Adrenal gland (tissue), 12 donors: Measurements from ENCODE around the gene MAB21L2. TPM values are rescaled to one million over a fixed set of nuclear protein-coding genes. Genes with fewer than 3 reads are reported as not detected.

Experiments used
- DNase-seq, 7 donors: peaks; one replicate each; pipeline ENCODE4 v3.0.0-alpha.2; 2019 to 2020
- H3K27ac ChIP-seq, 5 donors: fragments of 200-600 bp; sonication (generic) in 4 of 5; 1 replicate in 3 of 5; 2 replicates in 2 of 5; pipeline versions ENCODE4 v1.5.1 to v1.8.0; 2016 to 2020; ENCODE audit warnings: mild to moderate bottlenecking in 1 of 5
- H3K27me3 ChIP-seq: fragments of 200-600 bp; 2 replicates; pipeline ENCODE4 v1.8.0; 2021
- H3K36me3 ChIP-seq, 2 donors: fragments of 200-600 bp; replicated peaks in 1 of 2; 1 replicate in 1 of 2; 2 replicates in 1 of 2; pipeline versions ENCODE4 v1.5.1 to v1.8.0; 2018 to 2022
- H3K4me1 ChIP-seq, 2 donors: fragments of 200-600 bp; replicated peaks in 1 of 2; 1 replicate in 1 of 2; 2 replicates in 1 of 2; pipeline versions ENCODE4 v1.5.1 to v1.8.0; 2018 to 2021
- H3K4me3 ChIP-seq, 4 donors: fragments of 200-600 bp; sonication (generic) in 3 of 4; one replicate each; pipeline ENCODE4 v1.5.1; 2016 to 2018
- H3K9me3 ChIP-seq, 3 donors: fragments of 200-600 bp; sonication (generic) in 1 of 3; replicated peaks in 1 of 3; 1 replicate in 2 of 3; 2 replicates in 1 of 3; pipeline versions ENCODE4 v1.5.1 to v1.8.0; 2016 to 2021
- CTCF ChIP-seq, 6 experiments: fragments of 450-650 bp in 4 of 6; fragments of 200-600 bp in 2 of 6; sonication (generic) in 1 of 6; IDR thresholded peaks; 1 replicate in 5 of 6; 2 replicates in 1 of 6; pipeline versions ENCODE4 v1.5.1 to v1.8.0; 2016 to 2021; ENCODE audit warnings: antibody characterized with exemption in 6 of 6, mild to moderate bottlenecking in 2 of 6, moderate library complexity in 1 of 6
- POLR2A ChIP-seq, 2 donors: fragments of 450-650 bp; IDR thresholded peaks; one replicate each; pipeline ENCODE4 v1.6.1; 2017; ENCODE audit warnings: antibody characterized with exemption in 2 of 2, mild to moderate bottlenecking in 2 of 2, moderate library complexity in 1 of 2
- WGBS, 4 donors: extraction: QIAGEN DNeasy Blood & Tissue Kit in 2 of 4; methylation state at CpG; one replicate each; pipeline versions ENCODE4 v1.1.5 to v1.1.7; 2013 to 2017; 5-methylcytosine and 5-hydroxymethylcytosine counted together
- intact Hi-C, 2 donors: fragments of 100-400 bp; cut with DNase I; formaldehyde crosslinking; loops; one replicate each; pipeline versions ENCODE4 v1.14.1 to v1.15.0; 2022 to 2023
- polyA plus RNA-seq, 3 donors: library from polyadenylated mRNA; stranded (reverse); fragments of 200-250 nt in 2 of 3; fragments of 350-450 nt in 1 of 3; fragmentation: Illumina TruSeq in 1 of 3; extraction: RNeasy Lipid Tissue Mini Kit (QIAGEN cat#74804) in 1 of 3; gene quantifications; one replicate each; pipeline ENCODE4 v1.2.3, GENCODE V29; 2013 to 2014
- total RNA-seq, 9 donors: library from RNA; depleted of rRNA in 4 of 9; stranded (reverse); fragments of >200 nt in 4 of 9; fragments of 120-200 nt in 1 of 9; fragmentation: NEBNext Ultra II Directional in 1 of 9; extraction: Animal tissue kit (Norgen Biotek cat#: 25700) in 1 of 9; gene quantifications; one replicate each; pipeline versions ENCODE4 v1.1.0 to v1.2.4, GENCODE V29; 2013 to 2023
- donor health status: healthy with polysubstance abuse.
- donor health status: Bipolar disorder and iron deficiency.
- donor health status: DM: yes; HTN: yes; CAD: no.
- donor health status: DM: no; HTN: no; CAD: no.
- donor health status: DM: no; HTN: no; CAD: no.
- donor health status: DM: yes; HTN: yes; CAD: no.

MAB21L2 gene
- total and polyA plus RNA-seq, 12 donors = 0.31 to 7.5 (median 3.3) TPM; not detected in 4

GRCh38 chr4:150598909-150599308, 17.0 kb downstream of the MAB21L2 start:
- TF ChIP-seq CTCF (IDR thresholded peaks at IDR 0.05) = no peak
- TF ChIP-seq POLR2A (IDR thresholded peaks at IDR 0.05) = no peak
- Histone ChIP-seq H3K4me1 (no peaks in the 10 kb centered on the region), H3K4me3 (no peak overlapping the region), H3K36me3 (no peaks in the 10 kb centered on the region), H3K9me3 (peaks cover 0 to 5% (median 0%) of the 10 kb centered on the region in 3 donors), H3K27ac (no peak overlapping the region), H3K27me3 (no peaks in the 10 kb centered on the region)
- no peak for DNase-seq
- intact Hi-C loops = no loop called here
- 95 to 97% (median 95%) methylated on average over 12 of the region's 12 CpGs for WGBS, 4 donors

GRCh38 chr4:150599547-150599946, 17.6 kb downstream of the MAB21L2 start:
- no peak for DNase-seq
- Histone ChIP-seq H3K27ac (no peak overlapping the region), H3K4me3 (no peak overlapping the region), H3K9me3 (peaks cover 0 to 5% (median 0%) of the 10 kb centered on the region in 3 donors), H3K4me1 (no peaks in the 10 kb centered on the region), H3K36me3 (no peaks in the 10 kb centered on the region), H3K27me3 (no peaks in the 10 kb centered on the region)
- TF ChIP-seq POLR2A (IDR thresholded peaks at IDR 0.05) (no peak), CTCF (IDR thresholded peaks at IDR 0.05) (no peak)
- intact Hi-C loops = no loop called here
- 98 to 100% (median 100%) methylated on average over 1 of the region's 1 CpG for WGBS, 4 donors

GRCh38 chr4:150600812-150601445, 19.0 kb downstream of the MAB21L2 start:
- DNase-seq = no peak
- Histone ChIP-seq H3K9me3 (peaks cover 0 to 5% (median 0%) of the 10 kb centered on the region in 3 donors), H3K27me3 (no peaks in the 10 kb centered on the region), H3K36me3 (no peaks in the 10 kb centered on the region), H3K4me3 (no peak overlapping the region), H3K27ac (no peak overlapping the region), H3K4me1 (no peaks in the 10 kb centered on the region)
- intact Hi-C loops = no loop called here
- TF ChIP-seq POLR2A (IDR thresholded peaks at IDR 0.05) = no peak
- TF ChIP-seq CTCF (IDR thresholded peaks at IDR 0.05) = no peak
- WGBS, 4 donors = 83 to 85% (median 84%) methylated on average over 5 of the region's 5 CpGs

- no peak for DNase-seq
- Histone ChIP-seq H3K27ac (no peak overlapping the region), H3K4me1 (no peaks in the 10 kb centered on the region), H3K27me3 (no peaks in the 10 kb centered on the region), H3K9me3 (no peaks in the 10 kb centered on the region), H3K36me3 (no peaks in the 10 kb centered on the region), H3K4me3 (no peak overlapping the region)
- no peak for TF ChIP-seq POLR2A (IDR thresholded peaks at IDR 0.05)
- TF ChIP-seq CTCF (IDR thresholded peaks at IDR 0.05) = no peak
- intact Hi-C loops = no loop called here
- 95 to 98% (median 97%) methylated on average over 3 of the region's 3 CpGs for WGBS, 4 donors
These were observed 27.2 kb downstream of the MAB21L2 start for GRCh38 chr4:150609131-150609530.
